Nephron (organoid): Measurements from ENCODE around the gene AHI1.

Experiments
- H3K27ac Mint-ChIP-seq, 3 experiments: 2 replicates each; pipeline ENCODE4 v1.8.0; 2020; ENCODE audit warnings: mixed read lengths in 3 of 3, mild to moderate bottlenecking in 2 of 3, moderate library complexity in 1 of 3
- H3K27me3 Mint-ChIP-seq: 2 replicates; pipeline ENCODE4 v1.8.0; 2021; ENCODE audit warnings: low read depth, mild to moderate bottlenecking, moderate library complexity, mixed read lengths
- H3K36me3 Mint-ChIP-seq: 2 replicates; pipeline ENCODE4 v1.8.0; 2020; ENCODE audit warnings: low read depth, mixed read lengths
- H3K4me1 Mint-ChIP-seq: 2 replicates; pipeline ENCODE4 v1.8.0; 2020; ENCODE audit warnings: mixed read lengths
- H3K4me3 Mint-ChIP-seq, 3 experiments: 2 replicates each; pipeline ENCODE4 v1.8.0; 2020; ENCODE audit warnings: mild to moderate bottlenecking in 3 of 3, mixed read lengths in 3 of 3, moderate library complexity in 2 of 3
- H3K9me3 Mint-ChIP-seq: 2 replicates; pipeline ENCODE4 v1.8.0; 2020; ENCODE audit warnings: mixed read lengths
- CTCF ChIP-seq, 3 experiments: fragments of 200-600 bp; sonication (generic); IDR thresholded peaks; one replicate each; pipeline ENCODE4 v1.5.0; 2021; ENCODE audit warnings: antibody characterized with exemption in 3 of 3; ENCODE audit not compliant: unreplicated experiment in 3 of 3

Gene AHI1

DNA sequence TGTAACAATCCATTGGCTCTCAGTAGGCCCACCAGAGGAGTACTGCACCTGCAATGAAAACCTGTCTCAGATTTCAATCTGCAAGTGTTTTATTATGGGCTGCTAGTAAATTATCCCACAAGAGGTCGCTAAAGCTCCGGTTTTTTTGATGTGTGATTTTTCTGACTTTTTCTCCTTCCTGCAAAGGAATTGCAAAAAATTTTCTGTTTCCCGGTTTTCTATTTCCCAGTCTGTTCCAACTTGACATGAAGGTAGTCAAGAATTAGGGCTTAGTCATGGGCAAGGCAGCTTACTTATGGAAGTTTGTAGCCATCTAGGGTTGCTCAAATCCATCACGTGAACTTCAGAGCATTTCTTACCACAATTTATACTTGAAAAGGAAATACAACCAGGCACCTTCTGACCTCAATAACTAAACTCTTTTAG is 38.5 kb upstream of the AHI1 start:
- no peaks in the 10 kb centered on the region for H3K27me3 Mint-ChIP-seq
- TF ChIP-seq CTCF (IDR thresholded peaks at IDR 0.05; ENCODE audit: unreplicated experiment in 3 of 3) = peak; percentile 69 to 78 (median 71)
- H3K27ac Mint-ChIP-seq = peak overlapping the region; percentile 65 to 76 (median 71)
- H3K9me3 Mint-ChIP-seq = no peaks in the 10 kb centered on the region
- H3K36me3 Mint-ChIP-seq = no peaks in the 10 kb centered on the region
- H3K4me3 Mint-ChIP-seq = no peak overlapping the region
- H3K4me1 Mint-ChIP-seq = peaks cover 11% of the 10 kb centered on the region

- no peaks in the 10 kb centered on the region for H3K9me3 Mint-ChIP-seq
- H3K4me1 Mint-ChIP-seq = peaks cover 11% of the 10 kb centered on the region
- no peaks in the 10 kb centered on the region for H3K27me3 Mint-ChIP-seq
- no peak for TF ChIP-seq CTCF (IDR thresholded peaks at IDR 0.05; ENCODE audit: unreplicated experiment in 3 of 3)
- H3K27ac Mint-ChIP-seq = no peak overlapping the region
- H3K4me3 Mint-ChIP-seq = no peak overlapping the region
- no peaks in the 10 kb centered on the region for H3K36me3 Mint-ChIP-seq
Observed at GRCh38 chr6:135534773-135535380, 37.3 kb upstream of the AHI1 start.

DNA sequence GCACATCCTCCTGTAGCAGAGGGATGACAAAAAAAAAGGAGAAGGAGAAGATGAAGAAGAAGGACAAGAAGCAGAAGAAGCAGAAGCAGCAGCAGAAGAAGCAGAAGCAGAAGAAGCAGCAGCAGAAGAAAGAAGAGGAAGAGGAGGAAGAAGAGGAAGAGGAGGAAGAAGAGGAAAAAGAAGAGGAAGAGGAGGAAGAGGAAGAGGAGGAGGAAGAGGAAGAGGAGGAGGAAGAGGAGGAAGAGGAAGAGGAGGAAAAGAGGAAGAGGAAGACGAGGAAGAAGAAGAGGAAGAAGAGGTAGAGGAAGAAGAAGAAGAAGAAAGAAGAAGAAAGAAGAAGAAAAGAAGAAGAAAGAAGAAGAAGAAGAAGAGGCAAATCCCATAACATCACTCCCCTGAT is 35.0 kb upstream of the AHI1 start:
- no peaks in the 10 kb centered on the region for H3K27me3 Mint-ChIP-seq
- peaks cover 24% of the 10 kb centered on the region for H3K4me1 Mint-ChIP-seq
- H3K4me3 Mint-ChIP-seq = no peak overlapping the region
- no peaks in the 10 kb centered on the region for H3K9me3 Mint-ChIP-seq
- no peak overlapping the region for H3K27ac Mint-ChIP-seq
- no peak for TF ChIP-seq CTCF (IDR thresholded peaks at IDR 0.05; ENCODE audit: unreplicated experiment in 3 of 3)
- no peaks in the 10 kb centered on the region for H3K36me3 Mint-ChIP-seq

DNA sequence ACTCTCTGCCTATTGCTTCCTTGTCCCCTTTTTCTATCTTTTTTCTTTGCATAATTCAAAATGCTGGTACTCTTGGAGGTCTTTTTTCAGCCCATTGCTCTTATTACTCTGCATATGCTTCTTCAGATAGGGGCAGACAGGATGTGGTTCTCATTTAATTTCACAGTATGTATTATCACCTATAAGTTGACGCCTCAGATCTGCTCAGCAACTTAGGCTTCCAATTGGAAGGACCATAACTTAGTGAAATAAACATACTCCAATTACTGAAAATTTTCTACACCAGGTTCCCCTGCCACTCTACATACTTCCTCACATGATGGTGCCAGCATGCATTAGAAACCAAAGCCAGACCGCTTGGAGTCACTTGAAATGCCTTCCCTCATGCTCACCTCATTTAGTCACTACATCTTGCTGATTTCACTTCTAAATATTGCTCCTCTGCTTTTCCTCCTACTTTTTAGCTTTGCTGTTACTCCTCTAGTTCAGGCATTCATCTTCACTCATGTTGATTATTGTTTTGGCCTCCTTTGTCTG is 34.5 kb upstream of the AHI1 start:
- H3K4me1 Mint-ChIP-seq = peaks cover 29% of the 10 kb centered on the region
- H3K36me3 Mint-ChIP-seq = no peaks in the 10 kb centered on the region
- no peak overlapping the region for H3K4me3 Mint-ChIP-seq
- no peaks in the 10 kb centered on the region for H3K27me3 Mint-ChIP-seq
- H3K9me3 Mint-ChIP-seq = no peaks in the 10 kb centered on the region
- H3K27ac Mint-ChIP-seq = no peak overlapping the region
- TF ChIP-seq CTCF (IDR thresholded peaks at IDR 0.05; ENCODE audit: unreplicated experiment in 3 of 3) = no peak

DNA sequence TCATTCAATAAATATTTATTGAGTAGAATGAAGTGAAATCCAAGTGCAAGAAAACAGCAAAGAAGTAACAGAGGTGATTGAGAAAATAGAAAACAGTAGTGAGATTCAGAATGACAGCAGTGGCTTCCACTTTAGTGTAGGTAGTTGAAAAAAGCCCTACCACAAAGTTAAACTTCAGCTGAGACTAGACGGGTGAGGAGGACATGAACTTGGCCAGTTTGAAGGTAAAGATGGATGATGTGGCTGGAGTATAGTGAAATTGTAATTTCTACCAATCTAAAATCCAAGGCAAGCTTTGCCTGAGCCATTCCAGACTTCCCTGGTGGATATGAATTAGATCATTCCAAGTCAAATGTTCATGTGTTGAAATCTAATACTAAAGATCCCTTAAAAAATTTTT is 32.6 kb upstream of the AHI1 start:
- Mint-ChIP-seq H3K27me3 (no peaks in the 10 kb centered on the region), H3K4me1 (peaks cover 21% of the 10 kb centered on the region), H3K36me3 (no peaks in the 10 kb centered on the region), H3K27ac (no peak overlapping the region), H3K4me3 (no peak overlapping the region), H3K9me3 (no peaks in the 10 kb centered on the region)
- TF ChIP-seq CTCF (IDR thresholded peaks at IDR 0.05; ENCODE audit: unreplicated experiment in 3 of 3) = no peak

- no peak overlapping the region for H3K4me3 Mint-ChIP-seq
- no peak for TF ChIP-seq CTCF (IDR thresholded peaks at IDR 0.05; ENCODE audit: unreplicated experiment in 3 of 3)
- H3K4me1 Mint-ChIP-seq = peaks cover 30% of the 10 kb centered on the region
- no peaks in the 10 kb centered on the region for H3K36me3 Mint-ChIP-seq
- no peaks in the 10 kb centered on the region for H3K27me3 Mint-ChIP-seq
- no peaks in the 10 kb centered on the region for H3K9me3 Mint-ChIP-seq
- peak overlapping the region in 2 of 3 experiments; percentile 82 to 88 for H3K27ac Mint-ChIP-seq
Observed at GRCh38 chr6:135527960-135528249, 30.4 kb upstream of the AHI1 start.
